Neural progenitor cell (in vitro differentiated cells): ENCODE data around the gene MYPOP. TPM values are rescaled to one million over a fixed set of nuclear protein-coding genes. Genes with fewer than 3 reads are reported as not detected.

ENCODE experiments used
- DNase-seq: peaks from one replicate; pipeline ENCODE4 v3.0.0-alpha.2; 2016; ENCODE audit warnings: low spot score
- H2AFZ ChIP-seq: fragments of 200-600 bp; sonication (generic); replicated peaks from 2 replicates; pipeline ENCODE4 v1.6.1; 2016; ENCODE audit warnings: antibody characterized with exemption
- H3F3A ChIP-seq: fragments of 200-600 bp; sonication (generic); 2 replicates; pipeline ENCODE4 v1.6.1; 2016; ENCODE audit warnings: antibody characterized with exemption, low read depth
- H3K27ac ChIP-seq: fragments of 200-600 bp; sonication (generic); 2 replicates; pipeline ENCODE4 v1.5.1; 2016; ENCODE audit warnings: mild to moderate bottlenecking
- H3K27me3 ChIP-seq: fragments of 200-600 bp; sonication (generic); 2 replicates; pipeline ENCODE4 v1.6.1; 2016; ENCODE audit warnings: mild to moderate bottlenecking, moderate library complexity
- H3K36me3 ChIP-seq: fragments of 200-600 bp; sonication (generic); 2 replicates; pipeline ENCODE4 v1.5.1; 2016
- H3K4me1 ChIP-seq: fragments of 200-600 bp; sonication (generic); 2 replicates; pipeline ENCODE4 v1.6.1; 2016; ENCODE audit warnings: mixed run types
- H3K4me2 ChIP-seq: fragments of 200-600 bp; sonication (generic); 2 replicates; pipeline ENCODE4 v1.6.1; 2016
- H3K4me3 ChIP-seq: fragments of 200-600 bp; sonication (generic); 2 replicates; pipeline ENCODE4 v1.5.1; 2016
- H3K79me2 ChIP-seq: fragments of 200-600 bp; sonication (generic); 2 replicates; pipeline ENCODE4 v1.6.1; 2016; ENCODE audit warnings: low read depth
- H3K9ac ChIP-seq: fragments of 200-600 bp; sonication (generic); 2 replicates; pipeline ENCODE4 v1.6.1; 2016
- H3K9me3 ChIP-seq: fragments of 200-600 bp; sonication (generic); 2 replicates; pipeline ENCODE4 v1.5.1; 2016; ENCODE audit warnings: low read depth
- H4K20me1 ChIP-seq: fragments of 200-600 bp; sonication (generic); 2 replicates; pipeline ENCODE4 v1.6.1; 2016; ENCODE audit warnings: low read depth
- H3K27ac Mint-ChIP-seq: 3 replicates; pipeline ENCODE4 v1.8.0; 2021; ENCODE audit warnings: mixed read lengths
- H3K27me3 Mint-ChIP-seq: 2 replicates; pipeline ENCODE4 v1.8.0; 2022; ENCODE audit warnings: low read depth, mild to moderate bottlenecking, inconsistent platforms, moderate library complexity, mixed read lengths; ENCODE audit not compliant: insufficient read depth
- H3K36me3 Mint-ChIP-seq: 3 replicates; pipeline ENCODE4 v1.8.0; 2021; ENCODE audit warnings: mixed read lengths
- H3K4me1 Mint-ChIP-seq: 3 replicates; pipeline ENCODE4 v1.8.0; 2021; ENCODE audit warnings: mixed read lengths
- H3K4me3 Mint-ChIP-seq: 3 replicates; pipeline ENCODE4 v1.8.0; 2021; ENCODE audit warnings: mild to moderate bottlenecking, moderate library complexity, mixed read lengths
- H3K9me3 Mint-ChIP-seq: 3 replicates; pipeline ENCODE4 v1.8.0; 2020; ENCODE audit warnings: mixed read lengths
- CTCF ChIP-seq: fragments of 200-600 bp; sonication (generic); IDR thresholded peaks from 2 replicates; pipeline ENCODE4 v1.5.1; 2017; ENCODE audit warnings: antibody characterized with exemption, mild to moderate bottlenecking
- EZH2 ChIP-seq: fragments of 200-600 bp; sonication (generic); IDR thresholded peaks from 2 replicates; pipeline ENCODE4 v1.6.1; 2017; ENCODE audit warnings: antibody characterized with exemption, mild to moderate bottlenecking, moderate library complexity
- EZH2phosphoT487 ChIP-seq: fragments of 200-600 bp; sonication (generic); IDR thresholded peaks from 2 replicates; pipeline ENCODE4 v1.6.1; 2017; ENCODE audit warnings: antibody characterized with exemption
- total RNA-seq: library from RNA; depleted of rRNA; stranded (reverse); fragments of >200 nt; gene quantifications from 2 replicates; pipeline ENCODE4 v1.2.3, GENCODE V29; 2015; ENCODE audit warnings: low replicate concordance

MYPOP gene
- total RNA-seq, 1 donor from 2014 or later, result 0.07 TPM

GRCh38 chr19:45939792-45940514 is 37.5 kb upstream of the MYPOP start:
- no peak overlapping the region for H3K27ac ChIP-seq
- Mint-ChIP-seq H3K9me3 (no peaks in the 10 kb centered on the region), H3K27ac (no peak overlapping the region), H3K36me3 (peaks cover 42% of the 10 kb centered on the region), H3K4me3 (no peak overlapping the region), H3K4me1 (peaks cover 8% of the 10 kb centered on the region), H3K27me3 (peaks cover 4% of the 10 kb centered on the region)
- no peak overlapping the region for H3K4me2 ChIP-seq
- no peak overlapping the region for H2AFZ ChIP-seq
- H3K9me3 ChIP-seq, result no peaks in the 10 kb centered on the region
- H3K79me2 ChIP-seq, result no peaks in the 10 kb centered on the region
- no peak overlapping the region for H3K9ac ChIP-seq
- DNase-seq, result no peak
- H3K4me1 ChIP-seq, result no peaks in the 10 kb centered on the region
- H3F3A ChIP-seq, result no peaks in the 10 kb centered on the region
- no peak for TF ChIP-seq EZH2phosphoT487
- TF ChIP-seq EZH2, result no peak
- TF ChIP-seq CTCF, result no peak
- H3K27me3 ChIP-seq, result no peaks in the 10 kb centered on the region
- no peaks in the 10 kb centered on the region for H3K36me3 ChIP-seq
- H3K4me3 ChIP-seq, result no peak overlapping the region
- no peaks in the 10 kb centered on the region for H4K20me1 ChIP-seq

GRCh38 chr19:45938733-45939319 is 36.4 kb upstream of the MYPOP start:
- peaks cover 4% of the 10 kb centered on the region for H3K27me3 Mint-ChIP-seq

GRCh38 chr19:45935267-45935666 is 32.9 kb upstream of the MYPOP start:
- TF ChIP-seq EZH2, result no peak
- no peak for TF ChIP-seq CTCF
- Mint-ChIP-seq H3K27ac (no peak overlapping the region), H3K36me3 (peaks cover 25% of the 10 kb centered on the region), H3K27me3 (peaks cover 6% of the 10 kb centered on the region), H3K4me1 (peaks cover 8% of the 10 kb centered on the region), H3K4me3 (no peak overlapping the region), H3K9me3 (no peaks in the 10 kb centered on the region)
- no peak overlapping the region for H3K9ac ChIP-seq
- peaks cover 9% of the 10 kb centered on the region for H3K27me3 ChIP-seq
- H3K36me3 ChIP-seq, result no peaks in the 10 kb centered on the region
- no peak overlapping the region for H3K27ac ChIP-seq
- no peaks in the 10 kb centered on the region for H3K9me3 ChIP-seq
- no peak overlapping the region for H3K4me2 ChIP-seq
- H3F3A ChIP-seq, result no peaks in the 10 kb centered on the region
- DNase-seq, result no peak
- no peak overlapping the region for H2AFZ ChIP-seq
- no peaks in the 10 kb centered on the region for H3K79me2 ChIP-seq
- no peaks in the 10 kb centered on the region for H4K20me1 ChIP-seq
- H3K4me3 ChIP-seq, result no peak overlapping the region
- no peaks in the 10 kb centered on the region for H3K4me1 ChIP-seq

More at GRCh38 chr19:45938733-45939319, 36.4 kb upstream of the MYPOP start:
- Histone ChIP-seq H3K4me1 (no peaks in the 10 kb centered on the region), H4K20me1 (no peaks in the 10 kb centered on the region), H3K4me2 (no peak overlapping the region), H3K9me3 (no peaks in the 10 kb centered on the region), H3K9ac (no peak overlapping the region), H3K27ac (no peak overlapping the region), H2AFZ (no peak overlapping the region), H3K4me3 (no peak overlapping the region), H3K27me3 (no peaks in the 10 kb centered on the region), H3K36me3 (no peaks in the 10 kb centered on the region), H3F3A (no peaks in the 10 kb centered on the region), H3K79me2 (no peaks in the 10 kb centered on the region)
- peaks cover 8% of the 10 kb centered on the region for H3K4me1 Mint-ChIP-seq
- no peaks in the 10 kb centered on the region for H3K9me3 Mint-ChIP-seq
- H3K4me3 Mint-ChIP-seq, result peak overlapping the region; percentile 43
- peaks cover 35% of the 10 kb centered on the region for H3K36me3 Mint-ChIP-seq
- H3K27ac Mint-ChIP-seq, result no peak overlapping the region
- TF ChIP-seq EZH2, result no peak
- no peak for TF ChIP-seq CTCF
- TF ChIP-seq EZH2phosphoT487, result no peak
- no peak for DNase-seq
